PFSK-1 (cell line): ENCODE data around the gene SLC25A45.
A peak's percentile ranks its signal among the peaks of the same experiment; 100 is the strongest.

Source experiments
- POLR2AphosphoS5 ChIP-seq: IDR thresholded peaks from 2 replicates; pipeline ENCODE4 v1.6.1; 2012; ENCODE audit warnings: low read depth, mild to moderate bottlenecking, control low read depth, low read length, moderate library complexity
- SIN3A ChIP-seq: IDR thresholded peaks from 2 replicates; pipeline ENCODE4 v1.6.1; 2012; ENCODE audit warnings: mild to moderate bottlenecking, low read length, moderate library complexity, borderline replicate concordance; ENCODE audit not compliant: insufficient read depth

DNA sequence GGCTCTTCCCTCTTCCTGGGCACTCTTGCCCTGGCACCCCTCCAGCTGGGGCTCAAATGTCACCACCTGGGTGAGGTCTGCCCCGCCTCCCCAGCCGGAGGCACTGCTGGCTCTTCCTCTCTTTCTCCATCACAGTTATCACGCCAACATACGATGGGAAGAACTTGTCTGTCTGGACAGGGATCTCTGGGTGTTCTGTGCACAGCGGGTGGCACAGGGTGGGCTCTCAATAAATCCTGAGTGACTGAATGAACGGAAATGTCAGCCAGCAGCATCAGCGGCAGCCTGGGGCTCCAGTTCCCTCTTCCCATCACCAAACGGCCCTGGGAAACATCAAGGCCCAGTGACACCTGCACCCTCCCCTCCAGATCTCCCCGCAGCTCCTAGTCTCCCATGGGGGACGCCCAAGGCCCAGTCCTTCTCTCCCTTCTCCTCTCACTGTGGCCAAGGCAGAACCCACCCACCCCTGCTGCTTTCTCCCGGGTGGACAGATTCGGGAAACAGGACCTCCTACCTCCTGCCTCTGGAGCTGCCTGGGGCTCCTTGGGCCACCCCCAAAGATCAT is 440 bp upstream of the SLC25A45 start:
- TF ChIP-seq POLR2AphosphoS5 (0 out of 2 replicates have a peak, but pooled peaks have one; percentile 76), SIN3A (no peak)
